GM12878 (cell line): ENCODE results near the gene SMIM32. TPM values are rescaled to one million over a fixed set of nuclear protein-coding genes. Genes with fewer than 3 reads are reported as not detected.

Source experiments
- ATAC-seq: fragments of 200-7000 bp; cut with Tn5 transposase; 3 replicates; pipeline ENCODE4 v1.9.1; 2020; ENCODE audit warnings: mild to moderate bottlenecking, moderate library complexity
- BruUV-seq: library from RNA; stranded (reverse); fragments of 400-500 nt; replicated peaks from 2 replicates; lab custom pipeline; 2021; lab: Mats Ljungman, UMichigan
- CTCF ChIA-PET: fragments of 300-600 bp; sonication (Branson Sonifier 250); formaldehyde crosslinking; extraction: SDS; loops from one replicate; lab custom pipeline; 2021; ENCODE audit warnings: inconsistent platforms; lab: Yijun Ruan, JAX
- POLR2A ChIA-PET: fragments of 350-600 bp; formaldehyde crosslinking; extraction: SDS; loops from one replicate; lab custom pipeline; 2021; ENCODE audit warnings: inconsistent platforms; lab: Charles Lee
- RAD21 ChIA-PET: fragments of 300-600 bp; sonication (Branson Sonifier 250); formaldehyde crosslinking; loops from one replicate; lab custom pipeline; 2023; ENCODE audit warnings: antibody characterized with exemption; ENCODE audit not compliant: unreplicated experiment; lab: Charles Lee
- SMC1A ChIA-PET: fragments of 300-600 bp; sonication (Branson Sonifier 250); formaldehyde crosslinking; loops from one replicate; lab custom pipeline; 2023; ENCODE audit not compliant: unreplicated experiment, uncharacterized antibody; lab: Charles Lee
- DNase-seq: peaks from one replicate; pipeline ENCODE4 v3.0.0-alpha.2; 2011; ENCODE audit warnings: low read depth, low spot score
- FAIRE-seq: peaks from 3 replicates; lab custom pipeline; 2011; peaks lifted over from hg19 to GRCh38; lab: Jason Lieb, UNC
- H2AFZ ChIP-seq: 2 replicates; pipeline ENCODE4 v1.6.0; 2011; ENCODE audit warnings: low read depth, low read length, control low read depth; ENCODE audit not compliant: control insufficient read depth
- H3K27ac ChIP-seq: 2 replicates; pipeline ENCODE4 v1.5.1; 2011; ENCODE audit warnings: control low read depth; ENCODE audit not compliant: control insufficient read depth, insufficient read depth
- H3K27me3 ChIP-seq, 2 experiments: replicated peaks in 1 of 2; 2 replicates each; pipeline versions ENCODE4 v1.6.0 to v1.6.1; 2011; ENCODE audit warnings: low read length in 1 of 2; ENCODE audit not compliant: control insufficient read depth in 2 of 2, insufficient read depth in 2 of 2
- H3K36me3 ChIP-seq, 2 experiments: 2 replicates each; pipeline ENCODE4 v1.5.1; 2011; ENCODE audit warnings: low read length in 1 of 2; ENCODE audit not compliant: control insufficient read depth in 2 of 2, insufficient read depth in 2 of 2
- H3K4me1 ChIP-seq: 2 replicates; pipeline ENCODE4 v1.6.1; 2011; ENCODE audit warnings: mild to moderate bottlenecking, low read length, moderate library complexity, mixed read lengths; ENCODE audit not compliant: control insufficient read depth, insufficient read depth
- H3K4me2 ChIP-seq: 2 replicates; pipeline ENCODE4 v1.6.0; 2011; ENCODE audit warnings: control low read depth; ENCODE audit not compliant: control insufficient read depth, insufficient read depth
- H3K4me3 ChIP-seq: fragments of 200-600 bp; sonication (generic); 2 replicates; pipeline ENCODE4 v1.5.1; 2016
- H3K79me2 ChIP-seq: 2 replicates; pipeline ENCODE4 v1.6.0; 2011; ENCODE audit warnings: low read length; ENCODE audit not compliant: control insufficient read depth, insufficient read depth
- H3K9ac ChIP-seq: 2 replicates; pipeline ENCODE4 v1.8.0; 2011; ENCODE audit warnings: low read length, control low read depth, mixed read lengths; ENCODE audit not compliant: control insufficient read depth, insufficient read depth
- H3K9me3 ChIP-seq: replicated peaks from 3 replicates; pipeline ENCODE4 v1.5.1; 2011; ENCODE audit warnings: mild to moderate bottlenecking, low read length; ENCODE audit not compliant: control insufficient read depth, insufficient read depth
- H4K20me1 ChIP-seq: 2 replicates; pipeline ENCODE4 v1.6.0; 2011; ENCODE audit not compliant: control insufficient read depth, insufficient read depth
- BCL11A ChIP-seq: IDR thresholded peaks from 2 replicates; pipeline ENCODE4 v1.6.1; 2011; ENCODE audit warnings: low read depth, low read length
- CTCF ChIP-seq, 3 experiments: IDR thresholded peaks in 2 of 3; conservative IDR thresholded peaks in 1 of 3; 2 replicates each; pipeline ENCODE4 v1.5.1; 2011; ENCODE audit warnings: low read depth in 3 of 3, low read length in 3 of 3, mild to moderate bottlenecking in 3 of 3, control low read depth in 2 of 3, moderate library complexity in 2 of 3, inconsistent platforms in 1 of 3, mixed read lengths in 1 of 3; ENCODE audit not compliant: control insufficient read depth in 2 of 3, insufficient read depth in 1 of 3; ENCODE audit errors: extremely low read depth in 1 of 3
- FOS ChIP-seq: IDR thresholded peaks from 3 replicates; pipeline ENCODE4 v1.6.1; 2011; ENCODE audit warnings: borderline replicate concordance; ENCODE audit not compliant: insufficient read length; ENCODE audit errors: extremely low read depth
- GABPA ChIP-seq: IDR thresholded peaks from 2 replicates; pipeline ENCODE4 v1.6.1; 2014; ENCODE audit warnings: antibody characterized with exemption, low read depth, mild to moderate bottlenecking, inconsistent platforms
- GATAD2B ChIP-seq: fragments of 450-650 bp; conservative IDR thresholded peaks from 2 replicates; pipeline ENCODE4 v1.6.1; 2017; ENCODE audit warnings: low read depth, mild to moderate bottlenecking, moderate library complexity
- HCFC1 ChIP-seq: fragments of 150-350 bp; IDR thresholded peaks from 2 replicates; pipeline ENCODE4 v1.6.1; 2014; ENCODE audit warnings: low read length
- MEF2B ChIP-seq: fragments of 450-650 bp; IDR thresholded peaks from 2 replicates; pipeline ENCODE4 v1.6.1; 2018; ENCODE audit warnings: mild to moderate bottlenecking, moderate library complexity; ENCODE audit not compliant: partially characterized antibody, poor library complexity, severe bottlenecking
- NR2C2 ChIP-seq: IDR thresholded peaks from 2 replicates; pipeline ENCODE4 v1.6.1; 2011; ENCODE audit warnings: borderline replicate concordance, low read depth; ENCODE audit not compliant: control insufficient read depth, insufficient read length
- NR2F1 ChIP-seq: fragments of 450-650 bp; conservative IDR thresholded peaks from 2 replicates; pipeline ENCODE4 v1.6.1; 2017; ENCODE audit warnings: mild to moderate bottlenecking
- RUNX3 ChIP-seq: IDR thresholded peaks from 2 replicates; pipeline ENCODE4 v1.6.1; 2012; ENCODE audit warnings: low read length, inconsistent platforms
- SIX5 ChIP-seq: IDR thresholded peaks from 2 replicates; pipeline ENCODE4 v1.6.1; 2011; ENCODE audit warnings: mild to moderate bottlenecking, low read depth, low read length, moderate library complexity; ENCODE audit not compliant: severe bottlenecking
- TCF12 ChIP-seq: IDR thresholded peaks from 2 replicates; pipeline ENCODE4 v1.6.1; 2011; ENCODE audit warnings: low read depth, mild to moderate bottlenecking, low read length
- USF2 ChIP-seq: IDR thresholded peaks from 2 replicates; pipeline ENCODE4 v1.6.1; 2011; ENCODE audit warnings: low read depth, low read length, improper control_type of control experiment, borderline replicate concordance
- YBX1 ChIP-seq: fragments of 450-650 bp; IDR thresholded peaks from 2 replicates; pipeline ENCODE4 v1.6.1; 2016; ENCODE audit warnings: antibody characterized with exemption
- ZNF24 ChIP-seq: fragments of 450-650 bp; IDR thresholded peaks from 2 replicates; pipeline ENCODE4 v1.6.1; 2017; ENCODE audit warnings: antibody characterized with exemption, mild to moderate bottlenecking
- ZZZ3 ChIP-seq: IDR thresholded peaks from 2 replicates; pipeline ENCODE4 v1.6.1; 2011; ENCODE audit warnings: low read depth; ENCODE audit not compliant: control insufficient read depth, insufficient read length
- WGBS: methylation state at CpG from one replicate; pipeline ENCODE4 v1.1.6; 2016; ENCODE audit warnings: low lambda C conversion rate; ENCODE audit not compliant: insufficient replicate concordance, insufficient coverage; ENCODE audit errors: missing lambda C conversion rate; 5-methylcytosine and 5-hydroxymethylcytosine counted together
- in situ Hi-C: fragments of 300-500 bp; cut with MboI; formaldehyde crosslinking; loops from 9 replicates; pipeline ENCODE4 v1.14.3; 2018; ENCODE audit warnings: mixed read lengths
- intact Hi-C: fragments of 100-400 bp; cut with micrococcal nuclease; formaldehyde crosslinking; loops from one replicate; pipeline ENCODE4 v1.14.2; 2022; ENCODE audit not compliant: unreplicated experiment
- polyA plus RNA-seq, 11 experiments: library from polyadenylated mRNA; depleted of rRNA in 4 of 11; unstranded in 6 of 11; stranded (reverse) in 5 of 11; fragments of >200 nt; fragmentation: Nextera tagmentation in 4 of 11; fragmentation: Illumina TruSeq in 1 of 11; extraction: Ambion mirVana in 4 of 11; extraction: Trizol in 1 of 11; gene quantifications; 1 replicate in 1 of 11; 2 replicates in 10 of 11; pipeline versions ENCODE4 v1.2.1 to v1.2.3, GENCODE V29; 2011 to 2016; ENCODE audit warnings: inconsistent platforms in 2 of 11, missing spikeins in 2 of 11, low read depth in 1 of 11
- total RNA-seq, 4 experiments: library from RNA; depleted of rRNA in 3 of 4; stranded (reverse); fragments of >200 nt in 3 of 4; fragmentation: Illumina TruSeq in 1 of 4; extraction: Trizol in 1 of 4; gene quantifications; 2 replicates each; pipeline versions ENCODE4 v1.2.1 to v1.2.3, GENCODE V29; 2013 to 2021
- TF ChIP-seq, protein P1 (sequence below): IDR thresholded peaks from 2 replicates; pipeline ENCODE4 v1.6.1; 2012; ENCODE audit warnings: mild to moderate bottlenecking, low read depth, low read length

SMIM32 gene
- total and polyA plus RNA-seq, 10 of the 15 experiments (the other 5 are each of a cell fraction or from before 2014, with no cell fraction given) = not detected

DNA sequence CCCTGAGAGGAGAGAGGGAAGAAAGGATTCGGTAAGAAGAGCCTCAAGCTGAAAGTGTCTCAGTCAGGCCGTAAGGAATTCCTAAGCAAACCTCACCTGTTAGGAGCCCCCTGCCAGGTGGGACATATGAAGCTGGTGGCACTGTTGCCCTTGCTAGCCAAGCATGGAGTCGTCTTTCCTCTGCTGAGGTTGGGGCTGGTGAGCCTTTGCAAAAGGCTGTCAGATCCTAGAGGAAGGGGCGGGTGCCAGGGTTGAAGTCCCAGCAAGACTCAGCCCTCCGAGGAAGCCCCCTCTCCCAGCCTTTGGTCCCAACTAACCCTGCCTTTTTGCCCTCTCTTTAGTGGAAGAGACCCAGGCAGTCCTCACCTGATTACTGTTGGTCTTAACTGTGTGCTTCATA is 5.5 kb upstream of the SMIM32 start:
- DNase-seq (no peak), ATAC-seq (no peak), FAIRE-seq (no peak)
- no peak overlapping the region for H3K9ac ChIP-seq
- H4K20me1 ChIP-seq = no peaks in the 10 kb centered on the region
- TF ChIP-seq GABPA (no peak), YBX1 (no peak), HCFC1 (no peak), TCF12 (no peak), USF2 (no peak), GATAD2B (no peak), NR2F1 (no peak), CTCF (IDR thresholded peaks at IDR 0.05 in 2 of 3, conservative IDR thresholded peaks at IDR 0.05 in 1 of 3; ENCODE audit: control insufficient read depth in 2 of 3, extremely low read depth in 1 of 3, insufficient read depth in 1 of 3, low read depth in 3 of 3, low read length in 3 of 3) (no peak), ZNF24 (no peak), RUNX3 (no peak), ZZZ3 (no peak), NR2C2 (no peak), MEF2B (no peak), BCL11A (no peak), SIX5 (no peak), FOS (no peak)
- TF ChIP-seq, protein P1, sequence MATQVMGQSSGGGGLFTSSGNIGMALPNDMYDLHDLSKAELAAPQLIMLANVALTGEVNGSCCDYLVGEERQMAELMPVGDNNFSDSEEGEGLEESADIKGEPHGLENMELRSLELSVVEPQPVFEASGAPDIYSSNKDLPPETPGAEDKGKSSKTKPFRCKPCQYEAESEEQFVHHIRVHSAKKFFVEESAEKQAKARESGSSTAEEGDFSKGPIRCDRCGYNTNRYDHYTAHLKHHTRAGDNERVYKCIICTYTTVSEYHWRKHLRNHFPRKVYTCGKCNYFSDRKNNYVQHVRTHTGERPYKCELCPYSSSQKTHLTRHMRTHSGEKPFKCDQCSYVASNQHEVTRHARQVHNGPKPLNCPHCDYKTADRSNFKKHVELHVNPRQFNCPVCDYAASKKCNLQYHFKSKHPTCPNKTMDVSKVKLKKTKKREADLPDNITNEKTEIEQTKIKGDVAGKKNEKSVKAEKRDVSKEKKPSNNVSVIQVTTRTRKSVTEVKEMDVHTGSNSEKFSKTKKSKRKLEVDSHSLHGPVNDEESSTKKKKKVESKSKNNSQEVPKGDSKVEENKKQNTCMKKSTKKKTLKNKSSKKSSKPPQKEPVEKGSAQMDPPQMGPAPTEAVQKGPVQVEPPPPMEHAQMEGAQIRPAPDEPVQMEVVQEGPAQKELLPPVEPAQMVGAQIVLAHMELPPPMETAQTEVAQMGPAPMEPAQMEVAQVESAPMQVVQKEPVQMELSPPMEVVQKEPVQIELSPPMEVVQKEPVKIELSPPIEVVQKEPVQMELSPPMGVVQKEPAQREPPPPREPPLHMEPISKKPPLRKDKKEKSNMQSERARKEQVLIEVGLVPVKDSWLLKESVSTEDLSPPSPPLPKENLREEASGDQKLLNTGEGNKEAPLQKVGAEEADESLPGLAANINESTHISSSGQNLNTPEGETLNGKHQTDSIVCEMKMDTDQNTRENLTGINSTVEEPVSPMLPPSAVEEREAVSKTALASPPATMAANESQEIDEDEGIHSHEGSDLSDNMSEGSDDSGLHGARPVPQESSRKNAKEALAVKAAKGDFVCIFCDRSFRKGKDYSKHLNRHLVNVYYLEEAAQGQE = no peak
- no TSS peak for BruUV-seq
- H3K27me3 ChIP-seq = peaks cover 0 to 3% of the 10 kb centered on the region in 2 experiments; a peak in 3 of 4 replicates
- ChIA-PET CTCF (interaction anchor here (1.5 kb wide), 1 partner anchor 135 kb away, joined by 3 read pairs; no protein-coding TSS in a partner anchor), SMC1A (no interaction called here), RAD21 (no interaction called here), POLR2A (no interaction called here)
- no peaks in the 10 kb centered on the region for H3K9me3 ChIP-seq
- no peak overlapping the region for H3K4me2 ChIP-seq
- WGBS = 18% methylated on average over 5 of the region's 5 CpGs
- H3K4me1 ChIP-seq = no peaks in the 10 kb centered on the region
- no peaks in the 10 kb centered on the region for H3K36me3 ChIP-seq
- H3K4me3 ChIP-seq = no peak overlapping the region
- no peaks in the 10 kb centered on the region for H3K79me2 ChIP-seq
- in situ Hi-C loops = no loop called here
- intact Hi-C loops = no loop called here
- no peak overlapping the region for H3K27ac ChIP-seq
- no peak overlapping the region for H2AFZ ChIP-seq
